GM12892 (cell line): ENCODE results near the gene CCDC106.

Experiments used
- POLR2AphosphoS5 ChIP-seq: IDR thresholded peaks from 2 replicates; pipeline ENCODE4 v1.6.1; 2011; ENCODE audit warnings: low read depth, low read length, control low read depth
- TAF1 ChIP-seq: IDR thresholded peaks from 2 replicates; pipeline ENCODE4 v1.6.1; 2011; ENCODE audit warnings: low read depth, mild to moderate bottlenecking, control low read depth, low read length, borderline replicate concordance

DNA sequence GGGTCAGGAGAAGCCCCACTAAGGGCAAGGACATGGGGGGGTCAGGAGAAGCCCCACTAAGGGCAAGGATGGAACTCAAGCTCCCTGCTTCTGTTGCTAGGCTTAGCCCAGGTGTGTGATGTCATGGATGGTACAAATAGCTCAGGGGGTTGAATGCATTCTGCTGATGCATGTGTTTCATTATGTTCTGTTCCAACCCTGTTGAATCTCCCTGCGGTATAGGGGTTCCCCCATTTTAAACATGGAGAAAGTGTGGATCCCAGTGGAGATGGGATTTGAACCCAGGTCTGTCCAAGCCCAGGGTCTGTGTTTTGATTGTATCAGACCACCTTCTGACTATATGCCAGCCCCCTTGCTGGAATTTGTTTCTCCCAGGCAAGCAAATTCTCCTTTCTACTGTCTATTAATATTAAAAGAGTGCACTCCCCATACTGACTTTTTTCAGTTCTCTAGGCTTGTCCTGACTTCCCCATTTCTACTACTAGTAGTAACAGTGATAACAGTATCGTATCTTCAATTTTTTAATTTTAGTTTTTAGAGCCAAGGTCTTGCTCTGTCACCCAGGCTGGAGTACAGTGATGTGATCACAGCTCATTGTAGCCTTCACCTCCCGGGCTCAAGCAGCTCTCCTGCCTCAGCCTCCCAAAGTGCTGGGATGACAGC is 35.9 kb upstream of the CCDC106 start:
- no peak for TF ChIP-seq POLR2AphosphoS5
- TF ChIP-seq TAF1, result no peak
